ENCODE results near the gene ACOXL.
A peak's percentile ranks its signal among the peaks of the same experiment; 100 is the strongest.
"Not testable (repeated sequence)": the region's sequence is repeated elsewhere in the genome, so short reads cannot be mapped to it uniquely, and the experiment has no call there.

ACOXL gene

GRCh38 chr2:110732422-110733413 is at the start of gene ACOXL:
Gene ACOXL, plus strand, starts transcription at chr2:110732573. Its CDS starts 35,817 bp downstream, at chr2:110768390.
- no peak for DNase-seq

DNA sequence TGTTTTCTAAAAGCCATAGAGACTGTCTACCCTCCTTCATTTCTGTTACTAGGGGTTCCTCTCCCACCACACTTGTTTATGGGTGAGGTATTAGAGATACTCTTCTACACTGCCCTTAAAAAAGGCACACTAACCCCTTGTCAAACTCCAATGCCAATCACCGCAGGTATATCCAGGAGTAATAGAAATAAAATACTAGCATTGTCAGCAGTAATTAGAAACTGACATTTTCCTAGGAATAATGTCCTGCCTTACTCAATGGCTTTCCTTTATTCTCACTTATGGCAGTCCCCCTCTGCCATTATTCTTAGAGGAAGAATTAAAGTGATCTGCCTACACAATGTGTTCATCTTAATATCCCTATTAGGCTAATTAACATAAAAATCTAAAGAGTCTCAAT is 49.5 kb upstream of the ACOXL start:
- DNase-seq: no peak

DNA sequence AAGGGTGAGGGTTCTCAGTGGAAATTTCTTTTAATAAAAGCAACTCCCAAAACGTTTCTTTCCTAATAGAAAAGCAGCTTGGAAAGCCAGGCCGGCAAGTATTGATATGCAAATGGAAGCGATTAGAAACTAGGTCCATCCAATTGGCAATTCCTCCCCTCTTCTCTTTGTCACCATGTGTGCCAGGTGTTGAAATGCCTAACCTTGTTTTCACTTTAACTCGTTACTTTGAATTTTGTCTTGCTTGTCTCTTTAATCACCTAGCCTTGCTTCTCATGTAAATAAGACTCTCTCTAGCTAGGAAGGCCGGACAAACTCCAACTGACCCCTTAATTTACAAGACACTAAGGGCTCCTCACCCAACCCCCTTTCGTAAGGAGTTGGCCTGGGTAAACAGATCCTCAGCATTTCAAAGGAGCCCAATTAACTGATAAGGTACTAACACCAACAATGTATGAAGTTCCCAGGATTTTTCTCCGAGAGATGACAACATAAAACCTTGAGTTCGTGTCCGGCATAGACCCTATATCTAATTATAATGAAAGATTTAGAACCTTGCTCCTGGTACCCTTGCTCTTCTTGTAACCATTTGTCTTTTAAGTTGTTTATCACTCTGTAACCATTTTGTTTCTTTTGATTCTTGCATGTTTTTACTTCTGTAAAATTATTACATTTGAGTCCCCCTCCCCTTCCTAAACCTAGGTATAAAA is 44.4 kb upstream of the ACOXL start:
- not testable (repeated sequence) for DNase-seq

- no peak for DNase-seq
Observed at GRCh38 chr2:110688594-110689091, 43.7 kb upstream of the ACOXL start.

GRCh38 chr2:110690083-110690965 is 42.0 kb upstream of the ACOXL start:
- no peak for DNase-seq

DNA sequence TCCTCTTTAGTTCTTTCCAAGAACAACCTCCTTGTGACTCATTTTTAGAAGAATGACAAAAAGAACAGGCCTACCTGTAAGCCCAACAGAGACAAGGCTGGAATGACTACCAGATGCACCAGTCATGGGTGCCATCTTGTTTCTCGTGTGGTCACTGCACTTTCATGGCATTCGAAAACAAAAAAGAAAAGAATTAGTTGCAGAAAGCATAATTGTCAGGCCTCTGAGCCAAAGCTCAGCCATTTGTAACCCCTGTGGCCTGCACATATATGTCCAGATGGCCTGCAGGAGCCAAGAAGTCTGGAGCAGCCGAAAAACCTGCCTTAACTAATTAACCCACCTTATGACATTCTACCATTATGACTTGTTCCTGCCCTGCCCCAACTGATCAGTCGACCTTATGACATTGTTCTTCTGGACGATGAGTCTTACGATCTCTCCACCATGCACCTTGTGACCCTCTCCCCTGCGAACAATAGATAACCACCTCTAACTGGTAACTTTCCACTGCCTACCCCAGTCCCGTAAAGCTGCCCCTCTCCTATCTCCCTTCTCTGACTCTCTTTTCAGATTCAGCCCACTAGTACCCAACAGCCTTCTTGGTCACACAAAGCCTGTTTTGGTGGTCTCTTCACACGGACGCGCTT is 40.6 kb upstream of the ACOXL start:
- DNase-seq: no peak

DNA sequence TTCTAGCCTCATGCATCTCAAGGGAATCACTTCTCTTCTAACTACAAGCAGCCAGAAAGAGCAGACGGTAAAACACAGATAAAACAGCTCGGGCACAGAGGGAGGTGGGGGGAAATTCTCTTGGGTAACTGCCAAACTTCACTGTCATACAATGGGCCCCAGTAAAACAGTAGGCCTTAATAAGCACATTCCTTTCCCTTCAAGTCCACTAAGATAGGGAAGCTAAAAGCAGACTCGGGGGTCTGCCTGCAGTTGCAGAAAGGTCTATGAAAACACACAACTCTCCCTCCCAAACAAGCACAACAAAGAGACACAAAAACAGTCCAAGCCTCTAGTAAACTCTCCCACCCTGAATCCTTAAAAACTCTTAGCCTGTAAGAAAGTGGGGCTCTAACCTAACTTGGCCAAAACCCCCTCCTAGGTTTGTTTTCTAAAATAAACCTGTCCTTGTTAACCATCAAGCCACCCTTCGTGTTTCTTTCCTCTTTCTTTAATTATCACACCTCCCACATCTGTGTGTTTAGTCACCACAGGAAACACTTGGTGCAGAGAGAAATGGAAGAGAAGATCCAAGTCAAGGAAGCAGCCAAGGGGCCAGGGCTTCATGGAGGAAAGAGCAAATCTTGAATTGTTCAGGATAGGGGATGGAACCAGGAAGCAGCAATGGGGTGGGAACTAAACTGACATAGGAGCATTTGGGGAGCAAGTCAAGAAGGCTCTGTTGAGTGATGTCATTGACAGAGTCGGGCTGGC is 37.1 kb upstream of the ACOXL start:
- not testable (repeated sequence) for DNase-seq

DNA sequence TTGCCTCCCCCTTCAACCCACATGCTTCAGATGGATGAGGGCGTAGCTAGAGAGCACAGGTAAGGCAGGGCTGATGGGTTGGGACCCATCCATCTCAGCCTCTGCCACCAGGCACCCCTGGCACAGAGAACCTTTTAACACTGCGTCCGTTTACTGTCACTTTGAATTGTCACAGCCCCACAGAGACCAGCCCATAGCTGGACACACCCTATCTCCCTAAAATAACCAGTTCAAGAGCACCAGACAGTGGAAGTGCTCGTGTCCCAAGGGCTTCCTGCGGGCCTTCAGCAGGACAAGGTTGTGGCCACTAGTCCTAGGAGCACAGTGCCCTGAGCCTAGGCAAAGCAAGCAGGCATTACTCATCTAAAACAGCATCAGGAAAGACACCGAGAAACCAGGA is 34.1 kb upstream of the ACOXL start:
- not testable (repeated sequence) for DNase-seq

GRCh38 chr2:110702514-110703380 is 29.6 kb upstream of the ACOXL start:
- DNase-seq: no peak

DNA sequence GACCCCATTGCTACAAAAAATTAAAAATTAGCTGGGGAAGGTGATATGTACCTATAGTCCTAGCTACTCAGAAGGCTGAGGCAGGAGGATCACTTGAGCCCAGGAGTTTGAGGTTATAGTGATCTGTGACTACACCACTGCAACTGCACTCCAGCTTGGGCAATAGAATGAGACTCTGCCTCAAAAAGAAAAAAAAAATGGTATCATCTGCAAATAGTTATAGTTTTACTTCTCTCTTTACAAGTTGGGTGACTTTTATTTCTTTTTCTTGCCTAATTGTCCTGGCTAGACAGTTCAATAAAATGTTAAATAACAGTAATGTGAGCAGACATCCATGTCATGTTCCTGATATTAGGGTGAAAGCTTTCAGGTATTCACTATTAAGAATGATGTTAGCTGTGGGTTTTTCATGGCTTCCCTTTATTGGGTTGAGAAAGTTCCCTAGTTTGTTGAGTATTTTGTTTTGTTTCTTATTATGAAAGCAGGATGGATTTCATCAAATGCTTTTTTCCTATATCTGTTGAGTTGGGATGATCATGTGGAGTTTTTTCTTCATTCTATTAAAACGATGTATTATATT is 24.9 kb upstream of the ACOXL start:
- no peak for DNase-seq

- no peak for DNase-seq
Observed at GRCh38 chr2:110708455-110708854, 23.9 kb upstream of the ACOXL start.

DNA sequence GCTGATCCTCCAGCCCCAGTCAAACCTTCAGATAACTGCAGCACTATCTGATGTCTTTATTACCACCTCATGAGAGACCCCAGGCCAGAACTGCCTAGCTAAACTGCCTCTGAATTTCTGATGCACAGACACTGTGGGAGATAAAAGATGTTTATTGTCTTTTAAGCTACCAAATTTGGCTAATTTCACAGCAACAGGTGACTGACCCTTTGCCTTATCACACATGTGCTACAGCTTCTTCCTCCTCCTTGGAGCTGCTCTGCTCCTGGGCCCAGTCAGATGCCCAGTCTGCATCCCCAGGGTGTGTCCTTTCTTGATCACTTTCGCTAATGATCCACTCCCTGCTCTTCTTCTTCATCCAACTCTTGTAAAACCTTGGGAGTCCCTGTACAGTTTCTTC is 19.6 kb upstream of the ACOXL start:
- no peak for DNase-seq

- DNase-seq: no peak
Observed at GRCh38 chr2:110713513-110714362, 18.6 kb upstream of the ACOXL start.

DNA sequence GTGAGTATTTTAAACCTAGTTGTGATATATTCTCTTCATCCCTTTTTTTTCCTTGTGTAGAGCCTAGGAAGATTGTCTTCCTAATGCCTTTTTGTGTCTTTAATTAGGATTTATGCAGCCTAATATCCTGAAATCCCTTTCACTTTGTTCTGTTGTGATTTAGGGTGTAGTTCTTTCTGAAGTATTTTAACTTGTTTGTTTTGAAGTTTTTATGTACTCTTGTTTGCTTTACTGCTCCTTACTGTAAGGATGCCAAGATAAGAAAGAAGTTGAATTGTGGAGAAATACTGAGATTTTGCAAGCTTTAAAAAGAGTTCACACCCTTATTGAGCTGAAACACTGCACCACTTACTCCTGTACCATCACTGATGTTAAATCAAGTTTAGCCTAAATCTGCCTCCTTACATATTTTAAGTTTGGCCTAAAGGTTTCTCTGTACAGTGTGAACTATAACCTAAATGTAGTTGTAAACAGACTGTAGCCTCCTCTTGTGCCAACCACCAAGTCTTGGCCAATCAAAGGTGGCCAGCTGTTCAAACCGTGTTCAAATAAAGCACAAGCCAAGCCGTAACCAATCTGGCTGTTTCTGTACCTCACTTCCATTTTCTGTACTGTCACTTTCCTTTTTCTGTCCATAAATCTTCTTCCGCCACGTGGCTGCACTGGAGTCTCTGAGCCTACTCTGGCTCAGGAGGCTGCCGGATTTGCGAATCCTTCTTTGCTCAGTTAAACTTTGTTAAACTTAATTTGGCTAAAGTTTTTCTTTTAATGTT is 17.7 kb upstream of the ACOXL start:
- no peak for DNase-seq

DNA sequence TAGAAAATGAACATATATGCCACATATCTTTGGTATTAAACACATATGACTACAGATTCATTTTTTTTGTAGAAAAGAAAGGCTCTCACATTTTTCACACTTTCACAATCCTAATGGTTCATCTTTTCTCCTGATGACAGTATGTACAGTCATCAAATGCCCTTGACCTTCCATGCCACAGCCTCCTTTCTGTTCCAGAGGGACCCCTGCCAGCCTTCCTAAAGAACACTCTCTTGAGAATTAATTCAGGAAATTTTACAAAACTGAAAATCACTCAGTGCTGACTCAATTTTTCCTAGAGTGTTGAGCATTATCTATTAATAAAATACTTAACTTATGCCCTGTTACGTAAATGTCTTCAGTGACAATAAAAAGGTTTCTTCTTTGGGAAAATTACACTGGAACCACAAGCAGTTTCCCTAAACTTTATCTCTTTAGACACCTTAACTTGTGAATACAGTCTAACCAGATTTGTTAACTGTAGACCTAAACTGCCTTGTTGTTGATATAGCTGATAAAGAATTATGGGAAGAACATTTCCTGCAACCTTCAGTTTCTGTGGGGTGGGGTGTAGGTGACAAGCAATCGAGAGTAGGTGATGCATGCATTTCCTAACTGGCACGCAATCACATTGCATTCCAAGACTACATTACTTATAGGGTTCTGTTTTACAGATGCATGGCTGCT is 15.3 kb upstream of the ACOXL start:
- DNase-seq: no peak

DNA sequence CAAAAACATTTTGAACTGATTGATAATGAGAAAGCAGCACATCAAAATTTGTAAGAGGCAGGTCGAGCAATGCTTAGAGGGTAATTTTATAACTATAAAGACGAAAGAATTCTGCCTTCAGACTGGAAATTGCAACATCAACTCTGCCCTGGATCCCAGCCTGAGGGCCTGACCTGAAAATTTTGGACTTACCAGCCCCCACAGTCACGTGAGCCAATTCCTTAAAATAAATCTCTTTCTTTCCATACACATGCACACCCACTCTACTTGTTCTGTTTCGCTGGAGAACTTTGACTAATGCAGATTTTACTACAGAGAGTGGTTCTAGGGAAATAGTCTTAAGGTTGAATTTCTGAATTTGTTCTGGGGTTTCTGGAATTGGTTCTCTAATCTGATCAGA is 14.6 kb upstream of the ACOXL start:
- peak in 10 of 56 donors; percentile 2 to 27 (median 8) for DNase-seq
